DOHH2 (cell line): Measurements from ENCODE around the gene PLB1.

Experiments used
- EZH2phosphoT487 ChIP-seq: fragments of 200-600 bp; sonication (generic); IDR thresholded peaks from 2 replicates; pipeline ENCODE4 v1.6.1; 2017; ENCODE audit warnings: borderline replicate concordance, mild to moderate bottlenecking, antibody characterized with exemption, low read length, moderate library complexity, mixed read lengths
- TF ChIP-seq, protein P1 (sequence below): fragments of 200-600 bp; sonication (generic); IDR thresholded peaks from one replicate; pipeline ENCODE4 v1.5.1; 2014; ENCODE audit warnings: antibody characterized with exemption, mild to moderate bottlenecking, low read depth, low read length; ENCODE audit not compliant: poor library complexity, severe bottlenecking

DNA sequence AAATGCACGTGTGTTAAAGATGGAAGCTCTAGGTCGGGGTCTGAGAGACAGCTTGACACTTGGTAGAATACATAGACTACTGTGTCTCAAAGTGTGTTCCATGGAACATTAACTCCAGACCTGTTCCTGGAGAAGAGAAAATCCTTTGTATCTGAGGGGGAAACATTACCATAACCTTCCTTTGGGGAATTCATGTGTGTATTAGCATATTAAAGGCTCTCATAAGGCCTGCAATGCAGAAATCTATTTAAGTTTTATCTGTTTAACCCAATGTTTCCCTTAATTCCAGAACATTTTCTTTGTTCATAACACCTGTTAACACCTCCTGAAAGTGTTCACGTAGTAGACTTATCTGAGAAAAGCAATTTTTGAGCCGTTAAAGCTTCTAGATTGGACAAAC lies 99.5 kb downstream of the PLB1 start:
- TF ChIP-seq, protein P1, sequence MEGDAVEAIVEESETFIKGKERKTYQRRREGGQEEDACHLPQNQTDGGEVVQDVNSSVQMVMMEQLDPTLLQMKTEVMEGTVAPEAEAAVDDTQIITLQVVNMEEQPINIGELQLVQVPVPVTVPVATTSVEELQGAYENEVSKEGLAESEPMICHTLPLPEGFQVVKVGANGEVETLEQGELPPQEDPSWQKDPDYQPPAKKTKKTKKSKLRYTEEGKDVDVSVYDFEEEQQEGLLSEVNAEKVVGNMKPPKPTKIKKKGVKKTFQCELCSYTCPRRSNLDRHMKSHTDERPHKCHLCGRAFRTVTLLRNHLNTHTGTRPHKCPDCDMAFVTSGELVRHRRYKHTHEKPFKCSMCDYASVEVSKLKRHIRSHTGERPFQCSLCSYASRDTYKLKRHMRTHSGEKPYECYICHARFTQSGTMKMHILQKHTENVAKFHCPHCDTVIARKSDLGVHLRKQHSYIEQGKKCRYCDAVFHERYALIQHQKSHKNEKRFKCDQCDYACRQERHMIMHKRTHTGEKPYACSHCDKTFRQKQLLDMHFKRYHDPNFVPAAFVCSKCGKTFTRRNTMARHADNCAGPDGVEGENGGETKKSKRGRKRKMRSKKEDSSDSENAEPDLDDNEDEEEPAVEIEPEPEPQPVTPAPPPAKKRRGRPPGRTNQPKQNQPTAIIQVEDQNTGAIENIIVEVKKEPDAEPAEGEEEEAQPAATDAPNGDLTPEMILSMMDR: no peak
- no peak for TF ChIP-seq EZH2phosphoT487
